DMS79 treated with DMSO at 0.1 percent for 48 hours (cell line): Measurements from ENCODE around the gene EGLN2.
"Not testable (repeated sequence)": the region's sequence is repeated elsewhere in the genome, so short reads cannot be mapped to it uniquely, and the experiment has no call there.

Experiments used
- DNase-seq: peaks from one replicate; lab custom pipeline; 2025; lab: John Stamatoyannopoulos, UW

EGLN2 gene

GRCh38 chr19:40798683-40799557 lies at the start of gene EGLN2:
Gene EGLN2 (plus strand): TSS chr19:40799191. CDS start chr19:40800573, 1,382 bp downstream.
- peak; percentile 98 for DNase-seq

- peak; percentile 99 for DNase-seq
Measured at GRCh38 chr19:40750058-40750873, 48.7 kb upstream of the EGLN2 start, which contains the start of gene ACTMAP. Gene ACTMAP (minus strand): TSS chr19:40750477. CDS start chr19:40749803, 674 bp downstream.

- DNase-seq = peak; percentile 97
Measured at GRCh38 chr19:40750874-40751537, 48.0 kb upstream of the EGLN2 start, which contains the start of gene SNRPA. Gene SNRPA (plus strand): TSS chr19:40751203. CDS start chr19:40751409, 206 bp downstream.

- DNase-seq = no peak
Measured at GRCh38 chr19:40752257-40752781, 46.7 kb upstream of the EGLN2 start.

GRCh38 chr19:40754611-40755247 lies 44.3 kb upstream of the EGLN2 start:
- no peak for DNase-seq

GRCh38 chr19:40755248-40755624 lies 43.8 kb upstream of the EGLN2 start:
- DNase-seq = no peak

- no peak for DNase-seq
Measured at GRCh38 chr19:40755791-40756190, 43.2 kb upstream of the EGLN2 start.

- no peak for DNase-seq
Measured at GRCh38 chr19:40756502-40757110, 42.4 kb upstream of the EGLN2 start.

- no peak for DNase-seq
Measured at GRCh38 chr19:40758491-40758890, 40.5 kb upstream of the EGLN2 start.

- DNase-seq = no peak
Measured at GRCh38 chr19:40759352-40759751, 39.6 kb upstream of the EGLN2 start.

- DNase-seq = no peak
Measured at GRCh38 chr19:40762754-40763470, 36.1 kb upstream of the EGLN2 start.

GRCh38 chr19:40763526-40763925 lies 35.5 kb upstream of the EGLN2 start:
- no peak for DNase-seq

- DNase-seq = no peak
Measured at GRCh38 chr19:40763963-40764362, 35.0 kb upstream of the EGLN2 start.

GRCh38 chr19:40766385-40766784 lies 32.6 kb upstream of the EGLN2 start:
- not testable (repeated sequence) for DNase-seq

- no peak for DNase-seq
Measured at GRCh38 chr19:40768869-40769268, 30.1 kb upstream of the EGLN2 start.

- DNase-seq = not testable (repeated sequence)
Measured at GRCh38 chr19:40771101-40771862, 27.7 kb upstream of the EGLN2 start.

- no peak for DNase-seq
Measured at GRCh38 chr19:40774916-40775631, 23.9 kb upstream of the EGLN2 start, which contains the start of gene MIA. Gene MIA (plus strand): TSS chr19:40775521. CDS start chr19:40775543, 22 bp downstream.

- DNase-seq = no peak
Measured at GRCh38 chr19:40775632-40776022, 23.4 kb upstream of the EGLN2 start.

- DNase-seq = no peak
Measured at GRCh38 chr19:40776364-40776763, 22.6 kb upstream of the EGLN2 start.
